K562 (cell line): Measurements from ENCODE around the gene PHLDB3. TPM values are rescaled to one million over a fixed set of nuclear protein-coding genes. Genes with fewer than 3 reads are reported as not detected.

Source experiments
- CTBP1 ChIP-seq: fragments of 450-650 bp; IDR thresholded peaks from 2 replicates; pipeline ENCODE4 v1.6.1; 2016; ENCODE audit warnings: borderline replicate concordance
- GABPA ChIP-seq: fragments of 200-800 bp; sonication (Bioruptor generic); conservative IDR thresholded peaks from 2 replicates; pipeline ENCODE4 v1.6.1; 2016; ENCODE audit warnings: low read depth, missing genetic modification characterization, missing compliant biosample characterization
- HCFC1 ChIP-seq: IDR thresholded peaks from 2 replicates; pipeline ENCODE4 v1.6.1; 2012; ENCODE audit warnings: low read depth, low read length, improper control_type of control experiment
- NCOA4 ChIP-seq: fragments of 450-650 bp; IDR thresholded peaks from 2 replicates; pipeline ENCODE4 v1.6.1; 2018; ENCODE audit warnings: mild to moderate bottlenecking; ENCODE audit not compliant: partially characterized antibody
- NR2C1 ChIP-seq, 2 experiments: fragments of 450-650 bp; IDR thresholded peaks; 2 replicates each; pipeline ENCODE4 v1.6.1; 2017; ENCODE audit warnings: mild to moderate bottlenecking in 2 of 2, antibody characterized with exemption in 1 of 2, inconsistent platforms in 1 of 2, missing compliant biosample characterization in 1 of 2, missing genetic modification characterization in 1 of 2
- PHF8 ChIP-seq: fragments of 200-600 bp; sonication (generic); IDR thresholded peaks from 2 replicates; pipeline ENCODE4 v1.6.1; 2012; ENCODE audit warnings: mixed run types, mild to moderate bottlenecking, inconsistent platforms, low read length, moderate library complexity, borderline replicate concordance
- POLR2AphosphoS2 ChIP-seq: IDR thresholded peaks from 2 replicates; pipeline ENCODE4 v1.6.1; 2012; ENCODE audit warnings: low read length, improper control_type of control experiment
- RB1 ChIP-seq: fragments of 450-650 bp; IDR thresholded peaks from 2 replicates; pipeline ENCODE4 v1.6.1; 2017; ENCODE audit warnings: low read depth, mild to moderate bottlenecking
- SIN3A ChIP-seq, 2 experiments: fragments of 150-350 bp in 1 of 2; IDR thresholded peaks; 2 replicates each; pipeline ENCODE4 v1.6.1; 2011 to 2016; ENCODE audit warnings: borderline replicate concordance in 2 of 2, low read depth in 2 of 2, low read length in 2 of 2, mild to moderate bottlenecking in 2 of 2, moderate library complexity in 2 of 2; ENCODE audit not compliant: control insufficient read depth in 1 of 2
- SIX5 ChIP-seq, 2 experiments: IDR thresholded peaks; 2 replicates each; pipeline ENCODE4 v1.6.1; 2011; ENCODE audit warnings: low read length in 2 of 2, borderline replicate concordance in 1 of 2, low read depth in 1 of 2, mild to moderate bottlenecking in 1 of 2, moderate library complexity in 1 of 2; ENCODE audit not compliant: insufficient read depth in 1 of 2
- ZNF140 ChIP-seq: fragments of 250-450 bp; sonication (Bioruptor Pico); IDR thresholded peaks from 2 replicates; pipeline ENCODE4 v1.8.0; 2021; ENCODE audit warnings: moderate library complexity, mild to moderate bottlenecking, inconsistent platforms
- ZNF551 ChIP-seq: fragments of 250-450 bp; sonication (Bioruptor Pico); IDR thresholded peaks from 2 replicates; pipeline ENCODE4 v1.5.0; 2021; ENCODE audit warnings: mild to moderate bottlenecking, moderate library complexity
- ZNF830 ChIP-seq: fragments of 250-450 bp; sonication (Bioruptor Pico); IDR thresholded peaks from 2 replicates; pipeline ENCODE4 v1.5.0; 2021; ENCODE audit warnings: mild to moderate bottlenecking
- polyA plus RNA-seq, 8 experiments: library from polyadenylated mRNA; depleted of rRNA in 4 of 8; stranded (reverse) in 5 of 8; unstranded in 3 of 8; fragments of >200 nt; fragmentation: Nextera tagmentation in 2 of 8; fragmentation: Illumina TruSeq in 1 of 8; extraction: Ambion mirVana in 2 of 8; extraction: Trizol in 1 of 8; gene quantifications; 2 replicates each; pipeline versions ENCODE4 v1.2.1 to v1.2.3, GENCODE V29; 2011 to 2014; ENCODE audit warnings: inconsistent platforms in 1 of 8, missing spikeins in 1 of 8
- total RNA-seq, 7 experiments: library from RNA; depleted of rRNA in 6 of 7; stranded (reverse); fragments of >200 nt in 6 of 7; fragmentation: Illumina TruSeq in 2 of 7; extraction: Trizol in 2 of 7; gene quantifications; 2 replicates each; pipeline versions ENCODE4 v1.2.1 to v1.2.3, GENCODE V29; 2011 to 2021; ENCODE audit warnings: low replicate concordance in 1 of 7
- TF ChIP-seq, protein P1 (sequence below), 2 experiments: fragments of 450-650 bp in 1 of 2; IDR thresholded peaks; 2 replicates each; pipeline ENCODE4 v1.6.1; 2011 to 2017; ENCODE audit warnings: low read depth in 2 of 2, antibody characterized with exemption in 1 of 2, borderline replicate concordance in 1 of 2, low read length in 1 of 2, mild to moderate bottlenecking in 1 of 2, mixed read lengths in 1 of 2; ENCODE audit not compliant: control insufficient read depth in 1 of 2
- TF ChIP-seq, protein P2 (sequence below): fragments of 250-450 bp; sonication (Bioruptor Pico); IDR thresholded peaks from 2 replicates; pipeline ENCODE4 v1.5.0; 2020; ENCODE audit warnings: mild to moderate bottlenecking
- TF ChIP-seq, protein P3 (sequence below), 2 experiments: fragments of 200-800 bp in 1 of 2; sonication (Bioruptor generic) in 1 of 2; sonication (generic) in 1 of 2; formaldehyde crosslinking in 1 of 2; IDR thresholded peaks in 1 of 2; conservative IDR thresholded peaks in 1 of 2; 2 replicates each; pipeline versions ENCODE4 v1.5.0 to v1.6.1; 2016 to 2020; ENCODE audit warnings: missing compliant biosample characterization in 1 of 2, missing genetic modification characterization in 1 of 2, missing genetic modification reagents in 1 of 2
- TF ChIP-seq, protein P4 (sequence below): sonication (generic); formaldehyde crosslinking; IDR thresholded peaks from 2 replicates; pipeline ENCODE4 v1.8.0; 2022; ENCODE audit warnings: mild to moderate bottlenecking, missing genetic modification reagents

The PHLDB3 gene
- total and polyA plus RNA-seq, 9 of the 15 experiments (the other 6 are each of a cell fraction or from before 2014, with no cell fraction given): 0.04 to 23.5 (median 3.9) TPM

DNA sequence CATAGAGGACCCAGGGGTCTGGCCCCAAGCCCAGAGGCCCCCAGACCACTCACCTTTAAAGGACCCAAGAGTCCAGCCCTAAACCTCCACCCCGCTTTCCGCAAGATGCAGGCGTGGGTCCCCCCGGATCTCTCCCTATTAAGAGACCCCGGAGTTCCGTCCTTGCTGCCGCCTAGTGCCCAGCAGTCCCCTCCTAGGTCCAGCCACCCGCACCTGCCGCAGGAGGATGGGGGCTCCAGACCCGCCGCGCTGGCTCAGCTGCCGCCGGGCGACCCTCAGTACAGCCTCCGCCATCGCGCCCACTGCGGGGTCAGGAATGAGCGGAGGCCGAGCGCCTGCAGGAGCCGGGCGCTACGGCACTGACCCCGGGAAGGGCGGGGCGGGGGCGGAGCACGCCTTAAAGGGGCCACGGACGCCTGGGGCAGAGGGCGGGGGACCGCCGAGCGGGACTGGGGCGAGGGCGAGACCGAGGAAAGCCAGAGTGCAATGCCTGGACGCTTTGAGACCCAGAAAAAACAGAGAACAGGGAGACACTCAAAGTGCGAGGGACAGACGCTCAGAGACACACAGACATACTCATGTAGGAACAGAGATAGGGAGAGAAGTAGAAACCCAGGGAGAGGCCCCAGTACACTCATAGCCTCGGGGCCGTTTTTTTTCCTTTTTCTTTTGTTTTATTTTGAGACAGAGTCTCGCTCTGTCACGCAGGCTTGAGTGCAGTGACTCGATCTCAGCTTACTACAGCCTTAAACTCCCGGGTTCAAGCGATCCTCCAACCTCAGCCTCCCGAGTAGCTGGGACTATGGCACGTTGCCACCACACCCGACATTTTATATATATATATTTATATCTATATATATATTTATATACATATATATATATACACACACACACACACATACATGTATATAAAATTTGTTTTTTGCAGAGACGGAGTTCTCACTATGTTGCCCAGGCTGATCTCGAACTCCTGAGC lies 22.6 kb upstream of the PHLDB3 start, which contains the start of gene ETHE1 (continued):
- TF ChIP-seq GABPA (tag): no peak
- TF ChIP-seq RB1: peak; percentile 62; the same call in 1 of the 2 replicates
- peak; percentile 71 for TF ChIP-seq NR2C1 (IDR thresholded peaks at IDR 0.05)
- peak; percentile 76 for TF ChIP-seq NR2C1 (tag; IDR thresholded peaks at IDR 0.05)
- TF ChIP-seq, protein P1, sequence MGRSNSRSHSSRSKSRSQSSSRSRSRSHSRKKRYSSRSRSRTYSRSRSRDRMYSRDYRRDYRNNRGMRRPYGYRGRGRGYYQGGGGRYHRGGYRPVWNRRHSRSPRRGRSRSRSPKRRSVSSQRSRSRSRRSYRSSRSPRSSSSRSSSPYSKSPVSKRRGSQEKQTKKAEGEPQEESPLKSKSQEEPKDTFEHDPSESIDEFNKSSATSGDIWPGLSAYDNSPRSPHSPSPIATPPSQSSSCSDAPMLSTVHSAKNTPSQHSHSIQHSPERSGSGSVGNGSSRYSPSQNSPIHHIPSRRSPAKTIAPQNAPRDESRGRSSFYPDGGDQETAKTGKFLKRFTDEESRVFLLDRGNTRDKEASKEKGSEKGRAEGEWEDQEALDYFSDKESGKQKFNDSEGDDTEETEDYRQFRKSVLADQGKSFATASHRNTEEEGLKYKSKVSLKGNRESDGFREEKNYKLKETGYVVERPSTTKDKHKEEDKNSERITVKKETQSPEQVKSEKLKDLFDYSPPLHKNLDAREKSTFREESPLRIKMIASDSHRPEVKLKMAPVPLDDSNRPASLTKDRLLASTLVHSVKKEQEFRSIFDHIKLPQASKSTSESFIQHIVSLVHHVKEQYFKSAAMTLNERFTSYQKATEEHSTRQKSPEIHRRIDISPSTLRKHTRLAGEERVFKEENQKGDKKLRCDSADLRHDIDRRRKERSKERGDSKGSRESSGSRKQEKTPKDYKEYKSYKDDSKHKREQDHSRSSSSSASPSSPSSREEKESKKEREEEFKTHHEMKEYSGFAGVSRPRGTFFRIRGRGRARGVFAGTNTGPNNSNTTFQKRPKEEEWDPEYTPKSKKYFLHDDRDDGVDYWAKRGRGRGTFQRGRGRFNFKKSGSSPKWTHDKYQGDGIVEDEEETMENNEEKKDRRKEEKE (IDR thresholded peaks at IDR 0.05; ENCODE audit: borderline replicate concordance in 1 of 2, control insufficient read depth in 1 of 2, low read depth in 2 of 2, low read length in 1 of 2): no peak
- TF ChIP-seq, protein P2, sequence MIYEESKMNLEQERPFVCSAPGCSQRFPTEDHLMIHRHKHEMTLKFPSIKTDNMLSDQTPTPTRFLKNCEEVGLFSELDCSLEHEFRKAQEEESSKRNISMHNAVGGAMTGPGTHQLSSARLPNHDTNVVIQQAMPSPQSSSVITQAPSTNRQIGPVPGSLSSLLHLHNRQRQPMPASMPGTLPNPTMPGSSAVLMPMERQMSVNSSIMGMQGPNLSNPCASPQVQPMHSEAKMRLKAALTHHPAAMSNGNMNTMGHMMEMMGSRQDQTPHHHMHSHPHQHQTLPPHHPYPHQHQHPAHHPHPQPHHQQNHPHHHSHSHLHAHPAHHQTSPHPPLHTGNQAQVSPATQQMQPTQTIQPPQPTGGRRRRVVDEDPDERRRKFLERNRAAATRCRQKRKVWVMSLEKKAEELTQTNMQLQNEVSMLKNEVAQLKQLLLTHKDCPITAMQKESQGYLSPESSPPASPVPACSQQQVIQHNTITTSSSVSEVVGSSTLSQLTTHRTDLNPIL (CRISPR knock-in tag): no peak
- TF ChIP-seq, protein P3, sequence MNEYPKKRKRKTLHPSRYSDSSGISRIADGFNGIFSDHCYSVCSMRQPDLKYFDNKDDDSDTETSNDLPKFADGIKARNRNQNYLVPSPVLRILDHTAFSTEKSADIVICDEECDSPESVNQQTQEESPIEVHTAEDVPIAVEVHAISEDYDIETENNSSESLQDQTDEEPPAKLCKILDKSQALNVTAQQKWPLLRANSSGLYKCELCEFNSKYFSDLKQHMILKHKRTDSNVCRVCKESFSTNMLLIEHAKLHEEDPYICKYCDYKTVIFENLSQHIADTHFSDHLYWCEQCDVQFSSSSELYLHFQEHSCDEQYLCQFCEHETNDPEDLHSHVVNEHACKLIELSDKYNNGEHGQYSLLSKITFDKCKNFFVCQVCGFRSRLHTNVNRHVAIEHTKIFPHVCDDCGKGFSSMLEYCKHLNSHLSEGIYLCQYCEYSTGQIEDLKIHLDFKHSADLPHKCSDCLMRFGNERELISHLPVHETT (CRISPR knock-in tag; conservative IDR thresholded peaks at IDR 0.05 in 1 of 2, IDR thresholded peaks at IDR 0.05 in 1 of 2): no peak
- no peak for TF ChIP-seq ZNF830 (CRISPR knock-in tag)
- TF ChIP-seq HCFC1: no peak
- TF ChIP-seq POLR2AphosphoS2: no peak
- TF ChIP-seq ZNF140: no peak
- no peak for TF ChIP-seq SIX5 (IDR thresholded peaks at IDR 0.05; ENCODE audit: borderline replicate concordance in 1 of 2, insufficient read depth in 1 of 2, low read depth in 1 of 2, low read length in 2 of 2)
- TF ChIP-seq ZNF551 (CRISPR knock-in tag): no peak
- TF ChIP-seq PHF8: peak; percentile 84; the same call in 1 of the 2 replicates
- 0 out of 4 replicates have a peak, but pooled peaks of 1 of the 2 experiments have one; percentile 50 for TF ChIP-seq SIN3A (IDR thresholded peaks at IDR 0.05; ENCODE audit: borderline replicate concordance in 2 of 2, control insufficient read depth in 1 of 2, low read depth in 2 of 2, low read length in 2 of 2)
- TF ChIP-seq CTBP1: no peak
- TF ChIP-seq, protein P4, sequence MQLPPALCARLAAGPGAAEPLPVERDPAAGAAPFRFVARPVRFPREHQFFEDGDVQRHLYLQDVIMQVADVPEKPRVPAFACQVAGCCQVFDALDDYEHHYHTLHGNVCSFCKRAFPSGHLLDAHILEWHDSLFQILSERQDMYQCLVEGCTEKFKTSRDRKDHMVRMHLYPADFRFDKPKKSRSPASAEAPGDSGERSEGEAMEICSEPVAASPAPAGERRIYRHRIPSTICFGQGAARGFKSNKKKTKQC (CRISPR knock-in tag): no peak; the same call in 1 of the 2 replicates
- TF ChIP-seq NCOA4: no peak
